Measurements from ENCODE around the gene RANBP1.

The RANBP1 gene

DNA sequence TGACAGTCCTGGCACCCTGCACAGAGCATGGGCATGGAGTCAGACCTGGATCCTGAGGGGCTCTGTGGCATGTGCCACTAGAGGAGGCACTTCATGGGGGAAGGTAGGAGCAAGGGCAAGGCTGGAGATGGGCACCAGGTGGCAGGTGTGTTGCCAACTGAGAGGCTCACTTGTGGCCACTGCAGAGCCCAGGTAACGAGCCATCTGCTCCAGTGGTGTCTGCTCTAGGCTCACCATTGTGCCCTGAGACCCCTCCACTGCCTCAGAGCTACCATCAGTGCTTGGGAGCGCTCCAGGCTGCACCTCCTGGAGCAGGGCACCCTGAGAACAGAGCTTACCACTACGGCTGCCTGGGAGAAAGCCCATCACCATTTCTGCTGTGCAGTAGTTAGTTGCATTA is 14.4 kb downstream of the RANBP1 start:
- no peaks in the 10 kb centered on the region for H3K36me3 ChIP-seq (ENCODE audit: control insufficient read depth, insufficient read depth, low read length)
- H3K27ac ChIP-seq, result no peak overlapping the region
- peaks cover 4% of the 10 kb centered on the region for H3K4me1 ChIP-seq
- H3K4me3 ChIP-seq (ENCODE audit: low read depth, low read length), result no peak overlapping the region
- peak overlapping the region; percentile 84 for H2AFZ ChIP-seq
- no peak overlapping the region for H3K4me2 ChIP-seq (ENCODE audit: low read length)
- no peak overlapping the region for H3K9ac ChIP-seq
- H3K79me2 ChIP-seq, result no peaks in the 10 kb centered on the region
- H3K9me3 ChIP-seq (ENCODE audit: control insufficient read depth, low read length), result no peaks in the 10 kb centered on the region
- no peaks in the 10 kb centered on the region for H3K27me3 ChIP-seq (ENCODE audit: control insufficient read depth, insufficient read depth, low read length)
- TF ChIP-seq, protein P1, sequence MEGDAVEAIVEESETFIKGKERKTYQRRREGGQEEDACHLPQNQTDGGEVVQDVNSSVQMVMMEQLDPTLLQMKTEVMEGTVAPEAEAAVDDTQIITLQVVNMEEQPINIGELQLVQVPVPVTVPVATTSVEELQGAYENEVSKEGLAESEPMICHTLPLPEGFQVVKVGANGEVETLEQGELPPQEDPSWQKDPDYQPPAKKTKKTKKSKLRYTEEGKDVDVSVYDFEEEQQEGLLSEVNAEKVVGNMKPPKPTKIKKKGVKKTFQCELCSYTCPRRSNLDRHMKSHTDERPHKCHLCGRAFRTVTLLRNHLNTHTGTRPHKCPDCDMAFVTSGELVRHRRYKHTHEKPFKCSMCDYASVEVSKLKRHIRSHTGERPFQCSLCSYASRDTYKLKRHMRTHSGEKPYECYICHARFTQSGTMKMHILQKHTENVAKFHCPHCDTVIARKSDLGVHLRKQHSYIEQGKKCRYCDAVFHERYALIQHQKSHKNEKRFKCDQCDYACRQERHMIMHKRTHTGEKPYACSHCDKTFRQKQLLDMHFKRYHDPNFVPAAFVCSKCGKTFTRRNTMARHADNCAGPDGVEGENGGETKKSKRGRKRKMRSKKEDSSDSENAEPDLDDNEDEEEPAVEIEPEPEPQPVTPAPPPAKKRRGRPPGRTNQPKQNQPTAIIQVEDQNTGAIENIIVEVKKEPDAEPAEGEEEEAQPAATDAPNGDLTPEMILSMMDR (IDR thresholded peaks at IDR 0.05), result no peak

DNA sequence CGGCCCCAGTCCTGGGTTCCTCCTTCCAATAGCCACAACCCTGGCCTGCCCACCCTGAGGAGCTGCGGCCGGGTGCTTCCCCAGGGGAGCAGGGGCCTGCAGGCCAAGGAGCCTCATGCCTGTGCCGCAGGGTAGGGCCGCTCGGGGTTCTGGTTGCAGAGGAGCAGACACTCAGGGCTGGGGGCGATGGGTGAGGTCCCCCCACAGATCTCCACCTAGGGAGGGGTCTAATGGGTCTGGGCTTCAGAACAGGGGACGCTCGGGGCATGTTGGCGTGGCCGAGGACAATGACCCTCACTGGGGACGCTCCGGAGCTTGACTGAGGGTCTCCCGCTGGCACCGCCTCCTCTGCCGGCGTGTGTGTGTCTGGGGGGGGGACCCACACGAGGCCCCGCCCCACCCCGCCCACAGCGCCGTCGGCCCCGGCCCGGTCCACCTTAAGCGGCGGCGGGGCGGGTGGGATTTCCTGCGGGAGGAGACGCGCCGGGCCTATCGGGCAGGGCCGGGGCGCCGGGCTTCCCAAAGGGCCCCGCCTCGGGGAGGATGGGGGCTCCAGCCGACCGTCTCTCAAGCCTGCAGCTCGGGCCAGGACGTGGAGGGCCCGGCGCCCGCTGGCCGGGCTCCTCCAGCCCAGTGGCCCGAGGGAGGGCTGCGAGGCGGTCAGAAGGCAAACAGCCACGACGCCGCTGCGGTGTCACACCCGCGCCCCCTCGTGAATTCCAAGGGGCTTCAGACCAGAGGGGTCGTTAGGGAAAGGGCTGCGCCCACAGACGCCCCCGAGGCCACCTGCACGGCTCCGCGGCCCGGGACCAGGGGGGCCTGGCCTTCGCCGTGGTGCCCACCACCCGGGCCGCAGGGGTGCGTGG is 15.1 kb downstream of the RANBP1 start:
- Histone ChIP-seq H2AFZ (peak overlapping the region; percentile 84), H3K27me3 (ENCODE audit: control insufficient read depth, insufficient read depth, low read length) (no peaks in the 10 kb centered on the region), H3K9me3 (ENCODE audit: control insufficient read depth, low read length) (no peaks in the 10 kb centered on the region), H3K79me2 (no peaks in the 10 kb centered on the region), H3K9ac (no peak overlapping the region), H3K4me1 (peaks cover 4% of the 10 kb centered on the region), H3K4me2 (ENCODE audit: low read length) (peak overlapping the region; percentile 80), H3K4me3 (ENCODE audit: low read depth, low read length) (peak overlapping the region; percentile 60), H3K27ac (peak overlapping the region; percentile 74), H3K36me3 (ENCODE audit: control insufficient read depth, insufficient read depth, low read length) (no peaks in the 10 kb centered on the region)
- TF ChIP-seq, protein P1 (IDR thresholded peaks at IDR 0.05), result no peak

- H3K4me1 ChIP-seq, result peaks cover 4% of the 10 kb centered on the region
- H3K9ac ChIP-seq, result no peak within 1 kb of the TSS
- H3K4me3 ChIP-seq (ENCODE audit: low read depth, low read length), result peak within 1 kb of the TSS; percentile 60
- no peaks in the 10 kb centered on the region for H3K36me3 ChIP-seq (ENCODE audit: control insufficient read depth, insufficient read depth, low read length)
- H3K79me2 ChIP-seq, result no peaks in the 10 kb centered on the region
- TF ChIP-seq, protein P1 (IDR thresholded peaks at IDR 0.05), result no peak
- H3K9me3 ChIP-seq (ENCODE audit: control insufficient read depth, low read length), result no peaks in the 10 kb centered on the region
- H3K27ac ChIP-seq, result peak within 1 kb of the TSS; percentile 74
- H2AFZ ChIP-seq, result peak within 1 kb of the TSS; percentile 84
- H3K27me3 ChIP-seq (ENCODE audit: control insufficient read depth, insufficient read depth, low read length), result no peaks in the 10 kb centered on the region
- H3K4me2 ChIP-seq (ENCODE audit: low read length), result peak within 1 kb of the TSS; percentile 94
Measured at GRCh38 chr22:20131597-20131858, 15.6 kb downstream of the RANBP1 start, which contains the start of gene ZDHHC8. Gene ZDHHC8 (plus strand): TSS chr22:20131804. CDS start chr22:20131948, 144 bp downstream.

DNA sequence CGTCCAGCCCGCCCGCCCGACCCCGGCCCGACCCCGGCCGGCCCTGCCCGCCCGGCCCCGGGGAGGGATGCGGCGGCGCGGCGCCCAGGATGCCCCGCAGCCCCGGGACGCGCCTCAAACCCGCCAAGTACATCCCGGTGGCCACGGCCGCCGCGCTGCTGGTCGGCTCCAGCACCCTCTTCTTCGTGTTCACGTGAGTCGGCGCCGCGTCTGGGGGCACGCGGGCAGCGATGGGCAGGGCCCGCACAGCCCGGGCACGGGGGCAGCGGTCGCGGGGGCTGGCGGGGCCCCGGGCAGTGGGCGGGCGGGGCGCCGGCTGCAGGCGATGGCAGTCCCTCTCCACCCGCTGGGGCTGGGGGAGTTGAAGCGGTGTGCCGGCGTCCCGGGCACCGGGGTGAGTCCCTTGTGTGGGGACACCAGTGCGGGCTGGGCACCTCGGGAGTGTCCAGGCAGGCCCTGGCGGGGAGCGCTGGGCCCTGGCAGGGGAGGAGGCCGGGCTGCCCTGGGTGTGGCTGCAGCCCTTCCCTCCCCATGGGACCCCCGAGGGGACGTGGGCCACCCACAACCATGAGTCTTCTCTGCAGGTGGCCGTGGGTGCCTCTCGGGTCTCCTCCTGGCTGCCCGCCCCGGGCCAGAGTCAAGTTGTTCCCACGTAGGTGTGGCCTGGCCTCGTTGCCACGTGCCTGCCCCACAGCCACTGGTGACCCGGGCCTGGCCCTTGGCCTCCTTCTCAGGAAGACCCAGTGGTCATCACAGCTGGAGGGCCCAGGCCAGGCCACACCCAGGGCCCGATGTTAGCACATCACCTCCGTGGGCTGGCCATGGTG is 16.2 kb downstream of the RANBP1 start:
- Histone ChIP-seq H3K27ac (no peak overlapping the region), H3K27me3 (ENCODE audit: control insufficient read depth, insufficient read depth, low read length) (no peaks in the 10 kb centered on the region), H3K4me3 (ENCODE audit: low read depth, low read length) (peak overlapping the region; percentile 54), H3K36me3 (ENCODE audit: control insufficient read depth, insufficient read depth, low read length) (no peaks in the 10 kb centered on the region), H3K9me3 (ENCODE audit: control insufficient read depth, low read length) (no peaks in the 10 kb centered on the region), H3K9ac (no peak overlapping the region), H2AFZ (no peak overlapping the region), H3K4me2 (ENCODE audit: low read length) (peak overlapping the region; percentile 94), H3K4me1 (peaks cover 4% of the 10 kb centered on the region), H3K79me2 (no peaks in the 10 kb centered on the region)
- TF ChIP-seq, protein P1 (IDR thresholded peaks at IDR 0.05), result no peak

All from parathyroid adenoma (tissue), 2 donors.